ENCODE results near the gene ALG10.

- TF ChIP-seq CTCF (IDR thresholded peaks at IDR 0.05; ENCODE audit: low read depth, low read length) (no peak), EZH2phosphoT487 (IDR thresholded peaks at IDR 0.05; ENCODE audit: low read depth) (no peak)
Observed at GRCh38 chr12:34016361-34016760, 5.9 kb upstream of the ALG10 start.
